ENCODE measurements around the gene ZHX3. TPM values are rescaled to one million over a fixed set of nuclear protein-coding genes. Genes with fewer than 3 reads are reported as not detected.
A peak's percentile ranks its signal among the peaks of the same experiment; 100 is the strongest.

The ZHX3 gene
- polyA plus RNA-seq, 6 donors from 2014 or later: 3.8 to 27.8 (median 11.9) TPM

GRCh38 chr20:41151134-41151869 is 166.2 kb downstream of the ZHX3 start:
- H3K4me3 Mint-ChIP-seq: peak overlapping the region in 1 of 8 donors; percentile 2
- peaks cover 0 to 9% (median 0%) of the 10 kb centered on the region in 3 donors for H3K27me3 Mint-ChIP-seq
- DNase-seq (no peak), ATAC-seq (ENCODE audit: low read depth in 2 of 2) (no peak)
- peaks cover 0 to 7% of the 10 kb centered on the region in 2 donors for H3K36me3 Mint-ChIP-seq
- H3K4me1 Mint-ChIP-seq: peaks cover 52 to 84% (median 66%) of the 10 kb centered on the region in 3 donors
- H3K27ac Mint-ChIP-seq: peak overlapping the region in 5 of 6 donors; percentile 46 to 93 (median 85)
- no peaks in the 10 kb centered on the region for H3K9me3 Mint-ChIP-seq

- ATAC-seq (ENCODE audit: low read depth in 2 of 2) (peak; percentile 51 to 82), DNase-seq (no peak)
- peak overlapping the region in 5 of 6 donors; percentile 46 to 93 (median 75) for H3K27ac Mint-ChIP-seq
- peak overlapping the region in 2 of 8 donors; percentile 2 to 7 for H3K4me3 Mint-ChIP-seq
- H3K9me3 Mint-ChIP-seq: no peaks in the 10 kb centered on the region
- peaks cover 54 to 84% (median 68%) of the 10 kb centered on the region in 3 donors for H3K4me1 Mint-ChIP-seq
- peaks cover 0 to 11% (median 0%) of the 10 kb centered on the region in 3 donors for H3K27me3 Mint-ChIP-seq
- peaks cover 0 to 7% of the 10 kb centered on the region in 2 donors for H3K36me3 Mint-ChIP-seq
Measured at GRCh38 chr20:41150664-41151063, 166.9 kb downstream of the ZHX3 start.

GRCh38 chr20:41148942-41149341 is 168.6 kb downstream of the ZHX3 start:
- peaks cover 0 to 11% (median 0%) of the 10 kb centered on the region in 3 donors for H3K27me3 Mint-ChIP-seq
- no peak overlapping the region for H3K4me3 Mint-ChIP-seq
- peak overlapping the region in 4 of 6 donors; percentile 2 to 71 (median 6) for H3K27ac Mint-ChIP-seq
- H3K9me3 Mint-ChIP-seq: no peaks in the 10 kb centered on the region
- ATAC-seq (ENCODE audit: low read depth in 2 of 2) (no peak), DNase-seq (no peak)
- peaks cover 5 to 7% of the 10 kb centered on the region in 2 donors for H3K36me3 Mint-ChIP-seq
- H3K4me1 Mint-ChIP-seq: peaks cover 48 to 78% (median 64%) of the 10 kb centered on the region in 3 donors

- Mint-ChIP-seq H3K36me3 (peaks cover 5 to 7% of the 10 kb centered on the region in 2 donors), H3K9me3 (no peaks in the 10 kb centered on the region), H3K4me1 (peaks cover 52 to 85% (median 66%) of the 10 kb centered on the region in 3 donors), H3K4me3 (no peak overlapping the region), H3K27me3 (peaks cover 0 to 11% (median 0%) of the 10 kb centered on the region in 3 donors), H3K27ac (peak overlapping the region in 1 of 6 donors; percentile 46)
- ATAC-seq (ENCODE audit: low read depth in 2 of 2): no peak
- DNase-seq: no peak
Measured at GRCh38 chr20:41147767-41148191, 169.8 kb downstream of the ZHX3 start.

GRCh38 chr20:41145821-41146620 is 171.5 kb downstream of the ZHX3 start:
- H3K9me3 Mint-ChIP-seq: no peaks in the 10 kb centered on the region

GRCh38 chr20:41145317-41145716 is 172.2 kb downstream of the ZHX3 start:
- peaks cover 5 to 7% of the 10 kb centered on the region in 2 donors for H3K36me3 Mint-ChIP-seq
- DNase-seq: no peak
- ATAC-seq (ENCODE audit: low read depth in 2 of 2): no peak
- no peak overlapping the region for H3K4me3 Mint-ChIP-seq
- H3K27ac Mint-ChIP-seq: no peak overlapping the region
- H3K4me1 Mint-ChIP-seq: peaks cover 57 to 89% (median 66%) of the 10 kb centered on the region in 3 donors
- H3K27me3 Mint-ChIP-seq: peaks cover 0 to 24% (median 0%) of the 10 kb centered on the region in 3 donors
- no peaks in the 10 kb centered on the region for H3K9me3 Mint-ChIP-seq

More at GRCh38 chr20:41145821-41146620, 171.5 kb downstream of the ZHX3 start:
- ATAC-seq (ENCODE audit: low read depth in 2 of 2): no peak
- peaks cover 0 to 21% (median 0%) of the 10 kb centered on the region in 3 donors for H3K27me3 Mint-ChIP-seq
- no peak for DNase-seq
- peak overlapping the region in 4 of 8 donors; percentile 1 to 54 (median 25) for H3K4me3 Mint-ChIP-seq
- H3K36me3 Mint-ChIP-seq: peaks cover 5 to 7% of the 10 kb centered on the region in 2 donors
- peak overlapping the region in 2 of 6 donors; percentile 47 to 64 for H3K27ac Mint-ChIP-seq
- peaks cover 57 to 89% (median 67%) of the 10 kb centered on the region in 3 donors for H3K4me1 Mint-ChIP-seq

GRCh38 chr20:41143354-41143753 is 174.2 kb downstream of the ZHX3 start:
- ATAC-seq (ENCODE audit: low read depth in 2 of 2): no peak

GRCh38 chr20:41142919-41143318 is 174.6 kb downstream of the ZHX3 start:
- H3K36me3 Mint-ChIP-seq: peaks cover 0 to 5% of the 10 kb centered on the region in 2 donors
- no peaks in the 10 kb centered on the region for H3K9me3 Mint-ChIP-seq
- H3K27ac Mint-ChIP-seq: peak overlapping the region in 2 of 6 donors; percentile 47 to 75
- H3K4me1 Mint-ChIP-seq: peaks cover 67 to 93% (median 83%) of the 10 kb centered on the region in 3 donors
- H3K27me3 Mint-ChIP-seq: peaks cover 0 to 19% (median 0%) of the 10 kb centered on the region in 3 donors
- DNase-seq (no peak), ATAC-seq (ENCODE audit: low read depth in 2 of 2) (peak; percentile 41)
- peak overlapping the region in 4 of 8 donors; percentile 2 to 38 (median 26) for H3K4me3 Mint-ChIP-seq

More at GRCh38 chr20:41143354-41143753, 174.2 kb downstream of the ZHX3 start:
- Mint-ChIP-seq H3K27me3 (peaks cover 0 to 19% (median 0%) of the 10 kb centered on the region in 3 donors), H3K27ac (peak overlapping the region in 2 of 6 donors; percentile 47 to 75), H3K4me3 (peak overlapping the region in 2 of 8 donors; percentile 2 to 35), H3K36me3 (peaks cover 0 to 5% of the 10 kb centered on the region in 2 donors), H3K9me3 (no peaks in the 10 kb centered on the region), H3K4me1 (peaks cover 66 to 93% (median 78%) of the 10 kb centered on the region in 3 donors)
- DNase-seq: no peak

GRCh38 chr20:41142245-41142644 is 175.3 kb downstream of the ZHX3 start:
- H3K4me1 Mint-ChIP-seq: peaks cover 67 to 86% (median 81%) of the 10 kb centered on the region in 3 donors
- no peaks in the 10 kb centered on the region for H3K9me3 Mint-ChIP-seq
- no peak for ATAC-seq (ENCODE audit: low read depth in 2 of 2)
- peak overlapping the region in 4 of 6 donors; percentile 73 to 84 (median 76) for H3K27ac Mint-ChIP-seq
- H3K4me3 Mint-ChIP-seq: peak overlapping the region in 2 of 8 donors; percentile 30 to 52
- DNase-seq: no peak
- H3K36me3 Mint-ChIP-seq: peaks cover 0 to 5% of the 10 kb centered on the region in 2 donors
- peaks cover 0 to 19% (median 0%) of the 10 kb centered on the region in 3 donors for H3K27me3 Mint-ChIP-seq

- peak; percentile 32 for DNase-seq
- H3K4me1 Mint-ChIP-seq: peaks cover 60 to 81% (median 75%) of the 10 kb centered on the region in 3 donors
- H3K9me3 Mint-ChIP-seq: no peaks in the 10 kb centered on the region
- H3K27me3 Mint-ChIP-seq: peaks cover 0 to 15% (median 0%) of the 10 kb centered on the region in 3 donors
- H3K36me3 Mint-ChIP-seq: peaks cover 0 to 5% of the 10 kb centered on the region in 2 donors
- peak in 1 of 2 donors; percentile 27 for ATAC-seq (ENCODE audit: low read depth in 2 of 2)
- peak overlapping the region in 6 of 8 donors; percentile 31 to 88 (median 50) for H3K4me3 Mint-ChIP-seq
- peak overlapping the region in 5 of 6 donors; percentile 21 to 76 (median 35) for H3K27ac Mint-ChIP-seq
Measured at GRCh38 chr20:41141153-41141815, 176.2 kb downstream of the ZHX3 start.

GRCh38 chr20:41140226-41141133 is 177.1 kb downstream of the ZHX3 start:
- no peak for ATAC-seq (ENCODE audit: low read depth in 2 of 2)
- H3K4me1 Mint-ChIP-seq: peaks cover 63 to 80% (median 75%) of the 10 kb centered on the region in 3 donors

More at GRCh38 chr20:41140226-41141133, 177.1 kb downstream of the ZHX3 start:
- Mint-ChIP-seq H3K36me3 (peaks cover 0 to 5% of the 10 kb centered on the region in 2 donors), H3K9me3 (no peaks in the 10 kb centered on the region), H3K27ac (peak overlapping the region in 4 of 6 donors; percentile 33 to 76 (median 61)), H3K4me3 (peak overlapping the region in 5 of 8 donors; percentile 62 to 91 (median 88)), H3K27me3 (peaks cover 0 to 14% (median 0%) of the 10 kb centered on the region in 3 donors)
- no peak for DNase-seq

Measured in naive B cell (primary cell).